HG03354 (cell line): ENCODE results near the gene PCSK6.

Experiments used
- ATAC-seq: cut with Tn5 transposase; IDR thresholded peaks from one replicate; pipeline ENCODE4 v1.9.1; 2021; ENCODE audit warnings: mild to moderate bottlenecking; ENCODE audit not compliant: unreplicated experiment, poor library complexity, severe bottlenecking

The PCSK6 gene

GRCh38 chr15:101525087-101525669, 35.7 kb upstream of the PCSK6 start:
- ATAC-seq = no peak

GRCh38 chr15:101523560-101523940, 34.0 kb upstream of the PCSK6 start:
- ATAC-seq = no peak

DNA sequence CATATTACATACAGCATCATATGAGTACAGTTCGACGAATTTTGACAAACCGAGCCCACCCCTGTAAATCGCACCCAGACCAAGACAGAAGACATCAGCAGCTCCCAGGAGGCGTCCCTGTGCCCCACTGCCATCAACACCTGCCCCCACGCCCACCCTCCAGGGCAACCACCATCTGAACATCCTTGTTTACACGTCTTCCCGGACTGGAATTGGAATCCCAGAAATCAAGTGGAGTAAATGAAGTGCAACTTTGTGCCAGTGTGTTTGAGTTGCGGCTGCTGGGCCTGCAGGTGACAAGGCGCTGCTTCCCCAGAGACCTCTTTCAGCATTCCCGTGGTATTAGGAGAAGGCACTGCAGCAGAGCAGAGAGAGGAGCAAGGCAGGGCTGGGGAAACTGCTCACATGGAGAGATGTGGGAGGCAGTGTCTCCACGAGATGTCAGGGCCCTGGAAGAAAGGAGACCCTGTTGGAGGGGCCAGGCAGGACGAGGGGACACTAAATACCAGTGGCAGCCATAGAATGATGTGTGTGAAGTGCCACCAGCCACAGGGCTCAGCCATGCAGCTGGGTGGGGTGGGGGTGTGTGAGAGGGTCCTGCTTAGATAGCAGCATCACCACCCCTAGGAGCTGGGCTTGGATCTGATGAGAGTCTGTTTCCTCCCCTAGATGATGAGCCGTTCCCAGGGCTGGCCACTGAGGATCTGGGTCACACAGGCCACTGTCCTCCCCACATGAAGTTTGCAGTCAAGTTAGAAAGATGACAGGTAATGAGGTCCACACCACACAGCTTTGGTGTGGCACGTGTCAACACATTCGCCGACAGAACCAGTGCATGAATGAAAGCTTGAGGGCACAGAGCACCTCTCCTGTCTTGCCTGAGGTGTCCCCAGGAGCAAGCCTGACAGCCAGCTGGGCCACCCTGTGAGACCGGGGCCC, 33.4 kb upstream of the PCSK6 start:
- ATAC-seq = no peak

DNA sequence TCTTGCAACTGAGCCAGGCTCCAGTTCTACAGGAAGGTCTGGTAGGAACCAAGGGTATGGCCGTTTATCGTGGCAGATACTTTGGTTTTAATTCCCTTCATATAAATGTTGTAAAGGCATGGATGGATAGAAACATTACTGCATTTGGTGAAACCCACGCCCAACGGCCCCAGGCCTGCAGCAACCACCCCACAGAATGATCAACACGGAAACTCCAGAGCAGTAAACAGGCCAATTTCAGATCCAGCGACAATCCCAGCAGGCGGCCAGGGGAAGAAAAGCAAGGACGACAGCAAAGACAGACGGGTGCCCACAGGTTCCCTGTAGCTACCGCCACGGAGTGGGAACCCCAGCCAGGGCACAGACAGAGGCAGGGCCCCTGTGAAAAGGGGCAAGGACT, 32.6 kb upstream of the PCSK6 start:
- no peak for ATAC-seq

- ATAC-seq = no peak
These were observed 32.1 kb upstream of the PCSK6 start for GRCh38 chr15:101521591-101521990.

GRCh38 chr15:101521069-101521468, 31.6 kb upstream of the PCSK6 start:
- ATAC-seq = no peak

DNA sequence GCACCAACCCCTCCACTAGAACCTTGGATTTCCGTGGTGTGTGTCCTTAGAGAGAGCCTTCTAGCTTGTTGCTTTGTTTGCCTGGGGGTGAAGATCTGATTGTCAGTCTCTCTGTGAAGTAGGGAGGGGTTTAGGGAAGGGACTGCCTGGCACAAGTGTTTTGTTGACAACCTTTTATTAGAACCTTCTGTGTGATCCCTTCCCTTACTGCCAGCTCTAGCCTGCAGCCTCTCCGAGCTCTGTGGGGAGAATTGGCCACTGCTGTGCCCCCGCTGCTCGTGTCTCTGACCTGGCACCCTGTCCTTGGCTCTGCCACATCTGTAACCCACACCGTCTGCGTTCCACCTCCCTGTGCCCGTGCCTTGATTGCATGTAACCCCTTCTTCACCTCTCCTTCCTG, 30.9 kb upstream of the PCSK6 start:
- ATAC-seq = no peak

DNA sequence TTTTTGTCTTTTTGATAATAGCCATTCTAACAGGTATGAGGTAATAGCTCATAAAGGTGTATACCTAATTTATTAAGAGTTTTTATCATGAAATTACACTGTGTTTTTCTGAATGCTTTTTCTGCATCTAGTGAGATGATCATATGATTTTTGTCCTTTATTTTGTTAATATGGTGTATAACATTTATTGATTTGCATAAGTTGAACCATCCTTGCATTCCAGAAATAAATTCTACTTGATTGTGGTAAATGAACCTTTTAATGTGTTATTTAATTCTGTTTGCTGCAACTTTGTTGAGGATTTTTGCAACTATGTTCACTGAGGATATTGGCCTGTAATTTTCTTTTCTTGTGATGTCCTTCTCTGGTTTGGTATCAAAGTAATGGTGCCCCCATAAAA, 28.0 kb upstream of the PCSK6 start:
- no peak for ATAC-seq

GRCh38 chr15:101514318-101514717, 24.8 kb upstream of the PCSK6 start:
- ATAC-seq = no peak

DNA sequence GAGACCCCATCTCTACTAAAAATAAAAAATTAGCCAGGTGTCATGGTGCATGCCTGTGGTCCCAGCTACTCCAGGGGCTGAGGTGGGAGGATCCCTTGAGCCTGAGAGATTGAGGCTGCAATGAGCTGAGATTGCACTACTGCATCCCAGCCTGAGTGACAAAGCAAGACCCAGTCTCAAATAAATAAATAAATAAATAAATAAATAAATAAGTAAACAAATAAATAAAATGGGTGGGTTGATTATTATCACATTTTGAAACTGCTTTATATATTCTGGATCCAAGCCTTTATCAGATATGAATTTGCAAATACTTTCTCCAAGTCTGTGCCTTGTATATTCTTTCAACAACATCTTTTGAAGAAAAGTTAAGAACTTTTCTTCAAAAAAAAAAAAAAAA, 22.2 kb upstream of the PCSK6 start:
- ATAC-seq = no peak

DNA sequence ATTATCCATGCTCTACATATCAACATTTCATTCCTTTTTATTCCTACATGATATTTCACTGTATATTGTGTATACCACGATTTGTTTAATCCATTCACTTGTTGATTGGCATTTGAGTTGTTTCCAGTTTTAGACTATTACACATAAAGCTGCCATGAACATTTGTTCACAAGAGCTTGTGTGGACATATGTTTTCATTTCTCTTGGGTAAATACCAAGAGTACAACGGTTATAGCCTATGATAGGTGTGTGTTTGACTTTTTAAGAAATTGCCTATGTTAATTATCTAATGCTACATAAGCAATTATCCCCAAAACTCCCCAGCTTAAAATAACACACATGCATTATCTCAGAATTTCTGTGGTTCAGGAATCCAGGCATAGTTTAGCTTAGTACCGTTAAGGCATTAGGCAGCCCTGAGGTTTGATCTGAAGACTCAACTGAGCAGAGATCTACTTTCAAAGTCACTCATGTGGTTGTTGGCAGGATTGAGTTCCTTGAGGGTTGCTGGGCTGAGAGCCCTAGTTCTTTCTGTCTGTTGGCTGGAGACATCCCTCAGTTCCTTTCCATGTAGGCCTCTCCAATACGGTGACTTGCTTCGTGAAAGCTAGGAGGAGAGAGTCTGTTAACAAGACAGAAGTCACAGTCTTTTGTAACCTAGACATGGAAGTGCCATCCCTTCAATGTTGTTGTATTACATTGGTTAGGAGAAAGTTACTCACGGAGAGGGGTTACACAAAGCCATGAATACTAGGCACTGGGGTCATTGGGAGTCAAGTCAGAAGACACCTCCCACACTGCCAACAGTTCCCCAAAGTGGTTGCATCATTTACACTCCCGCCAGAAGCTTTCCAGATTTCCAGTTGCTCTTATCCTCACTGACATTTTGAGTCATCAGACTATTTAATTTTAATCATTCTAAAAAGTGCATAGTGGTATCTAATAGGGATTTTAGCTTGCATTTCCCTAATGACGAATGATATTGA, 21.0 kb upstream of the PCSK6 start:
- no peak for ATAC-seq

DNA sequence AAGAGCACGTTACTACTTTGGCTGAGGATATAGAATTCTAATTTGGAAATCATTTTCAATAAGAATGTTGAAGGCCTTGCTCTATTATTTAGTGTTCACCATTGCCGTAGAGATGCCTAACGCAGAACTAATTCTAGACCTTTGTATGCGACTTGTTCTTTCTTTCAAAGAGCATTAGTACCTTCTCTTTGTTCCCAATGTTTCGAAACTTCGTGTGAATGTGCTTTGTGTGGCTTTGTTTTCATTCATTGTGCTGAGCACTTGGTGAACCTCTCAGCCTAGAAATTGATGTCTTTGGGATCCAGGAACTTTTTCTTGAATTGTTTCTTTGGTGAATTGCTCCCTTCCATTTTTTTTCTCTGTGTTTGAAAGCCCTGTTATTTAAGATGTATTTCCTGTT, 19.8 kb upstream of the PCSK6 start:
- ATAC-seq = no peak

DNA sequence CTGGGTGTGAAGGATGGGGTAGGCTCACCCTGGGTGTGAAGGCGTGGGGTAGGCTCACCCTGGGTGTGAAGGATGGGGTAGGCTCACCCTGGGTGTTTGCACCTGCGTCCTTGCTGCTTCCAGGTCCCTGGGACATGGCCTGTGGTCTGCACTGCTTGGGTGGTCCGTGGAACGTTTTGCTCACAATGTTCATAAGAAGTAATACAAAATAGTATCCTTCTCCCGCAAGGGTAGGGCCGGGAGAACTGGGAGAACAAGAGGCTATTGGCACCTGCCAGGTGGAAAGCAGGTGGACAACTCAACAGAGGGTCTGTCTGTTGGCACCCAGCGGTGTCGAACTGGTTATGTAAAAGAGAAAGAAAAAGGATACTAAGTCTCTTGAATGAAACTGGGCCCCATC, 17.0 kb upstream of the PCSK6 start:
- ATAC-seq = no peak

DNA sequence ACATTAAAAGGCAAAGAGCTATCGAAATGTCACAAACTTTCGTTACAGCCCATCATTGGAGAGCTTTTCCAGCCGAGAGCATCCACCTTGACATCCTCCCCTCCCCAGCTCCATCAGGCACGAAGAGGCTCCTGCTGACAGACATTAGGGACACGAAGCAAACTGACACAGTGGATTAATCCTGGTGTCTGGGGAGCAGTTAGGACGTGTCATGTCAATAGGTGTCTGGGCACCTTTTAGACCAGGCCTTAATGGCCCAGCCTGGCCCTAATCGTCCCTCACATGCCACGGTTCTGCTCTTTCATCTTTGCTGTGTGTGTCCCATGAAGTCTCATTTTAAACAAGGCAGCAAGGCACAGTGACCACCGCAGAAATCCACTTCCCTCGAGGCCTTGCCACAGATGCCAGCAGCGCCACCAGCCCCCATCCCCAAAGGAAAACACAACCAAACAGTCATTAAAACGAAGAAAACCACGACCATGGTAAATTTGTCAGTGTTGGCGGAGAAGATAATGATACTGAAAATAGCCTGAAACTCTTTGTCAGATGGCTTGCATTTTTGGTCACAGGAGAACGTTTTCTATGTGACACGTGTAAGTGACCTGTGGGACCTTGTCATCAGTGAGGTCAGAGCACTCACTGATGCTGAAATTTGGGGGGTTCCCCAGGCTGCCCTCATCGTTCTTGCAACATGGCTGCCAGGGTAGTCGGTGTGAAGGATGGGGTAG, 16.3 kb upstream of the PCSK6 start:
- no peak for ATAC-seq

DNA sequence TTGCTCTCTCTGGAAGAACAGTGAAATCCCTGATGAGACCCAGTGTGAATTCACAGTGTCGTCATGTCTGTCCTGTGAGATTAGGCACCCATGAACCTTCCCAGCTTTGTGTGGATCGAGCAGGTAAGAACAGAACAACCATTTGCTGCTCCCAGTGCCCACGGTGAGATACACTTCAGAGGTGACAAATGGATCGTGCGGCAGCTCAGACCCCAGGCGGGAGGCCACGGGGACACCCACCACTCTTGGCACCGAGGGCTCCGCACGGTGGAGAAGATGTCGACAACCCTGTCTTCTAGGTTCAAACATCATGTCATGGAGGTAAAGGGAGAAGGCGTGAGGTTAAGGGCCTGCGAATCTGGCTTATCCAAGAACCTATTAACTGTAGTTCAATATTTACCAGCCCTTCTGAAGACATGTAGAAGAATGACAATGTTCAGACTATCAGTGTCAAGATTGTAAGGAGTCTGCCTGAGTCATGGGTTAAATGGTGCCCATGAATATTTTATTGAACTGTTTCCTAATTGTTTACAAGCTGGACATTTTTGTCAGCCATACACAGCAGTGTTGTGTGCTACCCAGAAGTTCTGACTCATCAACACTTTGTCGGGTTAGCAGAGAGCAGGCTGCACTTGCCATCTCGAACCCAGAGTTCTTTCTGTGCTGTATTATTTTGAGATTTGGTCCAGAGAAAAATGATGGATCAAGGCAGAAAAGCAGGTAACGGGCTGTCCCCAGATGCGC, 15.5 kb upstream of the PCSK6 start:
- no peak for ATAC-seq

DNA sequence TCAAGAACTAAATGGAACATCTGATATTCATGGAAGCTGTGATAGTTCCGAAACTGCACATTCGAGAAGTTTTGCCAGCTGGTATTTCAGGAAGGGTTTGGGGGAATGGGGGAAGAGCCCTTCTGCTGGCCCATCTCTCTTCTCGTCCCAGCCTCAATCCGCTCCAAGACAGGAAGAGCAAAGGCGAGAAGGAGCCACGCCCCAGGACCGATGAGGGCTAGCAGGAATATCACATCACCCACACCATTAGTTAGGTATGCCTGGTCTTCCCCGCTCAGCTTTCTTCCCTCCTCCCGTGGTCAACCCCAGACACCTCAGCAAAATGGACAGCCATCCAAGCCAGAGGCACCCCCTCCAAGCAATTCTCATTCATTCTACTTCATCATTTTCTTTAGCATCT, 14.9 kb upstream of the PCSK6 start:
- ATAC-seq = no peak

- ATAC-seq = no peak
These were observed 13.7 kb upstream of the PCSK6 start for GRCh38 chr15:101503296-101503599.

DNA sequence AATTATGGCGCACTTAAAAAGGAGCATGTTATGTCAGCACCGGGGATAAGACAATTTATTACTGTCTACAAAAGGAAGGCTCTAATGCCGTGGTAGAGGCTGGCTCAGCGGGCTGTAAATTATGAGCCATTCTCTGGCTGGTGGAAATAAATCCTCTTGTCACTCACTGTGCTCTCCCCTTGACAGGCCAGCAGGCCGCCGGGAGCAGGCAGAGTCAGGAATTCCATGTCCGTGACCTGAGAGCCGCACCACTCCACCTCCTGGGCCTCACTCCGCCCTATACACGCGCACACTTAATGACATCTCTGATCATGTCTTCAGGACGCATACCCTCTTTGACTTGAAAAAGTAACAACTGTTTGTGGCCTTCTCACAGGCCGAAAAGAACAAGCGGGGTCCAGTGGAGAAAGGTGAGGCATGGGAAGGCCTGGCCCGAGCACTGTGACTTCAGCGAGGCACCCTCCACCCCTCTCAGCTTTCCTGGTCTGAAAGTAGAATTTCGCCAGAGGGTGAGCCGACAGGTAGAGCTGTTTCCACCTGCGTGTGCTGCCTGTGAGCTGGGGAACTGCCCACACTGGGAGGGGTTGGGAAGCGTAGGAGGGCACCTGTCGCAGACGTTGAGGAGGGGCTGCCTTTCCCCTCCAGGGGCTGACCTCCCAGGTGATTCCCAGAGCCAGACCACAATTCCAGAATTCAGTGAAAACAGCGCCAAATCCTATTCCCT, 13.2 kb upstream of the PCSK6 start:
- ATAC-seq = no peak
